ENCODE data around the gene ARV1. TPM values are rescaled to one million over a fixed set of nuclear protein-coding genes. Genes with fewer than 3 reads are reported as not detected.

Gene ARV1
- total RNA-seq, 2 donors from 2014 or later: 12.3 to 20.4 TPM

GRCh38 chr1:231016234-231016633 is 37.3 kb downstream of the ARV1 start:
- Histone ChIP-seq H3K27ac (no peak overlapping the region), H3K4me1 (ENCODE audit: control insufficient read depth in 1 of 2, low read depth in 2 of 2) (no peaks in the 10 kb centered on the region), H3K9me3 (no peaks in the 10 kb centered on the region), H3K27me3 (replicated peaks; ENCODE audit: insufficient read depth) (no peaks in the 10 kb centered on the region), H3K36me3 (no peaks in the 10 kb centered on the region), H3K4me3 (no peak overlapping the region)
- ATAC-seq (ENCODE audit: insufficient number of reproducible peaks, low FRiP score, low read depth) (no peak), DNase-seq (ENCODE audit: low spot score) (no peak)
- no peak for TF ChIP-seq CTCF (IDR thresholded peaks at IDR 0.05)

GRCh38 chr1:231016966-231017365 is 38.1 kb downstream of the ARV1 start:
- H3K4me3 ChIP-seq: no peak overlapping the region

DNA sequence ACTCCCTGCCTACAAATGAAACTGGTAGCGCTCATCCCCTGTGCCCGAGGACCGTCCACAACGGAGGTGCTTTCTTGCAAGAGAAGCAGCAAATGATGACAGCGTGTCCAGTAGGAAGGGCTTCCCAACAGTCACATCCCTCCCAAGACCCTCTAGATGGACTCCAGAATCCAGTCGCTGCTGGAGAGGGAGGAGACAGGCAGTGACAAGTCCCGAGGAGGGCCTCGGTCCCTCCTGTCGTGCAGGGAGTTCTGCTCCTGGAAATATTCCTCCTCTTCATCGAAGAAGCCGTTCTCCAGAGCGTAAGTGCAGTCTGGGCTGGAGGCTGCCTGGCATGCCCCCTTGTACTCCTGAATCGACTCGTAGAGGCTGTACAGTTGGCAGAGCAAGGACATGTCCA is 40.8 kb downstream of the ARV1 start:
- no peaks in the 10 kb centered on the region for H3K36me3 ChIP-seq
- H3K4me1 ChIP-seq (ENCODE audit: control insufficient read depth in 1 of 2, low read depth in 2 of 2): no peaks in the 10 kb centered on the region
- ATAC-seq (ENCODE audit: insufficient number of reproducible peaks, low FRiP score, low read depth): no peak
- H3K27me3 ChIP-seq (replicated peaks; ENCODE audit: insufficient read depth): no peaks in the 10 kb centered on the region
- no peak for TF ChIP-seq CTCF (IDR thresholded peaks at IDR 0.05)
- H3K4me3 ChIP-seq: no peak overlapping the region
- DNase-seq (ENCODE audit: low spot score): no peak
- H3K9me3 ChIP-seq: no peaks in the 10 kb centered on the region
- H3K27ac ChIP-seq: no peak overlapping the region

More at GRCh38 chr1:231016966-231017365, 38.1 kb downstream of the ARV1 start:
- TF ChIP-seq CTCF (IDR thresholded peaks at IDR 0.05): no peak
- H3K9me3 ChIP-seq: no peaks in the 10 kb centered on the region
- no peak overlapping the region for H3K27ac ChIP-seq
- no peaks in the 10 kb centered on the region for H3K4me1 ChIP-seq (ENCODE audit: control insufficient read depth in 1 of 2, low read depth in 2 of 2)
- H3K36me3 ChIP-seq: no peaks in the 10 kb centered on the region
- no peak for ATAC-seq (ENCODE audit: insufficient number of reproducible peaks, low FRiP score, low read depth)
- DNase-seq (ENCODE audit: low spot score): no peak
- no peaks in the 10 kb centered on the region for H3K27me3 ChIP-seq (replicated peaks; ENCODE audit: insufficient read depth)

- DNase-seq (ENCODE audit: low spot score): no peak
- no peak for ATAC-seq (ENCODE audit: insufficient number of reproducible peaks, low FRiP score, low read depth)
- no peak overlapping the region for H3K27ac ChIP-seq
Observed at GRCh38 chr1:231020139-231020601, 41.3 kb downstream of the ARV1 start.

GRCh38 chr1:231020816-231021215 is 41.9 kb downstream of the ARV1 start:
- Histone ChIP-seq H3K36me3 (no peaks in the 10 kb centered on the region), H3K4me3 (no peak overlapping the region), H3K4me1 (ENCODE audit: control insufficient read depth in 1 of 2, low read depth in 2 of 2) (no peaks in the 10 kb centered on the region), H3K27me3 (replicated peaks; ENCODE audit: insufficient read depth) (no peaks in the 10 kb centered on the region), H3K27ac (no peak overlapping the region), H3K9me3 (no peaks in the 10 kb centered on the region)
- ATAC-seq (ENCODE audit: insufficient number of reproducible peaks, low FRiP score, low read depth) (no peak), DNase-seq (ENCODE audit: low spot score) (no peak)
- TF ChIP-seq CTCF (IDR thresholded peaks at IDR 0.05): no peak

More at GRCh38 chr1:231020139-231020601, 41.3 kb downstream of the ARV1 start:
- Histone ChIP-seq H3K4me1 (ENCODE audit: control insufficient read depth in 1 of 2, low read depth in 2 of 2) (no peaks in the 10 kb centered on the region), H3K27me3 (replicated peaks; ENCODE audit: insufficient read depth) (no peaks in the 10 kb centered on the region), H3K36me3 (no peaks in the 10 kb centered on the region), H3K4me3 (no peak overlapping the region), H3K9me3 (no peaks in the 10 kb centered on the region)
- TF ChIP-seq CTCF (IDR thresholded peaks at IDR 0.05): no peak

Data from thoracic aorta (tissue), 2 donors.